GM13977 (cell line): ENCODE measurements around the gene RPL9.

ENCODE experiments used
- DNase-seq: peaks from one replicate; pipeline ENCODE4 v3.0.0; 2012; ENCODE audit warnings: low spot score
- CTCF ChIP-seq: IDR thresholded peaks from 2 replicates; pipeline ENCODE4 v1.5.1; 2012; ENCODE audit warnings: mild to moderate bottlenecking, control low read depth; ENCODE audit not compliant: insufficient read depth; ENCODE audit errors: extremely low read depth, missing control alignments
- in situ Hi-C: fragments of 300-500 bp; cut with MboI; formaldehyde crosslinking; loops from one replicate; pipeline ENCODE4 v1.12.0; 2022; ENCODE audit warnings: low sequenced_read_pairs, low pct_unique_long_range_greater_than_20kb, mixed read lengths, inconsistent platforms; ENCODE audit not compliant: unreplicated experiment

RPL9 gene

GRCh38 chr4:39442998-39443397 lies 15.7 kb downstream of the RPL9 start:
- no peak for DNase-seq
- in situ Hi-C loops: loop anchor here (25.0 kb wide), 1 partner anchor 556 kb away; no protein-coding TSS in a partner anchor
- no peak for TF ChIP-seq CTCF

- TF ChIP-seq CTCF: no peak
- no peak for DNase-seq
- in situ Hi-C loops: loop anchor here (25.0 kb wide), 1 partner anchor 554 kb away; no protein-coding TSS in a partner anchor
Observed at GRCh38 chr4:39441593-39441992, 17.1 kb downstream of the RPL9 start.

- in situ Hi-C loops: loop anchor here (25.0 kb wide), 1 partner anchor 549 kb away; no protein-coding TSS in a partner anchor
- DNase-seq: no peak
- TF ChIP-seq CTCF: peak; percentile 31
Observed at GRCh38 chr4:39435659-39436563, 22.8 kb downstream of the RPL9 start.

GRCh38 chr4:39433878-39434492 lies 24.7 kb downstream of the RPL9 start:
- DNase-seq: no peak
- in situ Hi-C loops: loop anchor here (25.0 kb wide), 1 partner anchor 547 kb away; no protein-coding TSS in a partner anchor
- no peak for TF ChIP-seq CTCF

GRCh38 chr4:39429476-39430334 lies 29.0 kb downstream of the RPL9 start:
- in situ Hi-C loops: loop anchor here (25.0 kb wide), 1 partner anchor 542 kb away; no protein-coding TSS in a partner anchor
- no peak for TF ChIP-seq CTCF

GRCh38 chr4:39427520-39428114 lies 31.1 kb downstream of the RPL9 start:
- no peak for TF ChIP-seq CTCF
- in situ Hi-C loops: loop anchor here (25.0 kb wide), 1 partner anchor 540 kb away; no protein-coding TSS in a partner anchor
- no peak for DNase-seq

More at GRCh38 chr4:39429476-39430334, 29.0 kb downstream of the RPL9 start:
- DNase-seq: no peak
